ENCODE data around the gene RGS8.

Gene RGS8

GRCh38 chr1:182684116-182684828 is at the start of gene RGS8:
RGS8 (minus strand) TSS chr1:182684587; CDS start chr1:182669649, 14,938 bp downstream.
- Histone ChIP-seq H3K27ac (ENCODE audit: low read depth, low read length) (no peak within 1 kb of the TSS), H3K36me3 (ENCODE audit: control insufficient read depth, insufficient read depth, low read length) (no peaks in the 10 kb centered on the region), H3K9ac (ENCODE audit: low read length) (no peak within 1 kb of the TSS), H3K9me3 (ENCODE audit: control insufficient read depth, insufficient read depth, low read depth, low read length) (no peaks in the 10 kb centered on the region), H3K4me1 (ENCODE audit: control insufficient read depth, insufficient read depth, low read length) (no peaks in the 10 kb centered on the region; the same call in 1 of the 2 replicates), H3K27me3 (ENCODE audit: control insufficient read depth, insufficient read depth, low read length) (peaks cover 49% of the 10 kb centered on the region), H3K4me3 (ENCODE audit: low read depth, low read length) (no peak within 1 kb of the TSS)

DNA sequence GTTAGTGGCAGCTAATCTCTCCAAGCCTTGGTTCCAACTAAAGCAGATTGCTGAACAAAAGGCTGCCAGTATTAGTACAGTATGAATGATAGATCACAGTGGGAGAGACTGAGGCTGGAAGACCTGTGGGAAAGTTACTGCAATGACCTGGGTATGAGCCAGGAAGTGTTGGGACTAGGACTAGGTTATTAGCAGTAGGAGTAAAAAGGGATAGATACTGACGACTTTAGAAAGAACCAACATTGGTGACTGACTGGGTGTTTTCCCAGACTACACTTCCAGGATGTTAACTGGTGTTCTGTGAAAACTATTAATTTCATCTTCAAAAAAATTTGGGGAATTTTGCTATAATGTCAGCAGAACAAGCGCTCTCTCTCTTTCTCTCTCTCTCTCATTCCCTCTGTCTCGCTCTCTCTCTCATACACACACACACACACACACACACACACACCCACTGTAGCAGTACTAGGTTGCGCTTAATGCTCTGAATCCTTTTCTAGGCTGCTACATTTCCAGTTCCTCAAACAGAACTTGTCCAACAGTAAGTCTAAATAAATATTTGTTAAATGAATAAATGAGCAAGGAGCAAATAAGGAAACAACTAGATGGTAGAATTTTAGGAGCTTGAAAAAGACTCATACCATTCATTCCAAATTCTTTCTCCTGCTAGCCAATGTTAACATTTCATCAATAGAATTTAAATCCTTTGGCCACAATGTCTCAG is 47.6 kb upstream of the RGS8 start:
- Histone ChIP-seq H3K27me3 (ENCODE audit: control insufficient read depth, insufficient read depth, low read length) (no peaks in the 10 kb centered on the region), H3K4me1 (ENCODE audit: control insufficient read depth, insufficient read depth, low read length) (no peaks in the 10 kb centered on the region; the same call in 1 of the 2 replicates), H3K9ac (ENCODE audit: low read length) (no peak overlapping the region), H3K4me3 (ENCODE audit: low read depth, low read length) (no peak overlapping the region), H3K27ac (ENCODE audit: low read depth, low read length) (no peak overlapping the region), H3K36me3 (ENCODE audit: control insufficient read depth, insufficient read depth, low read length) (no peaks in the 10 kb centered on the region), H3K9me3 (ENCODE audit: control insufficient read depth, insufficient read depth, low read depth, low read length) (peaks cover 6% of the 10 kb centered on the region; the same call in 1 of the 2 replicates)

DNA sequence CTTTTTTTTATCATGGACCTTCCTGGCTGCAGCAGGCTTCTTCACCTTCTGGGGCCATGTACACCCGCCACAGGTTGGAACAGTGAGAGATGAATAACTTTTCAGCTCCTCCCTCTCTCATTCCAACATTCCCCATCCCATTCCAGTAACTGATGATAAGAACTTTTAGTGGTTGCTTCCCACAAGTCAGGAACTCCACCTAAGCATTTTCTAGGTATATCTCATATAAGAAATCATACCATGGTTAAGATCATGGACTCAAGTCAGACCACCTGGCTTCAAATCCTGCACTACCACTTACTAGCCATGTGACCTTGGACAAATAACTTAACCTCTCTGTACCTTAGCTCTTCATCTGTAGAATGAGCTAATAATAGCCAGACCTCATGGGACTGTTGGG is 42.5 kb upstream of the RGS8 start:
- Histone ChIP-seq H3K27me3 (ENCODE audit: control insufficient read depth, insufficient read depth, low read length) (no peaks in the 10 kb centered on the region), H3K36me3 (ENCODE audit: control insufficient read depth, insufficient read depth, low read length) (no peaks in the 10 kb centered on the region), H3K27ac (ENCODE audit: low read depth, low read length) (no peak overlapping the region), H3K9ac (ENCODE audit: low read length) (no peak overlapping the region), H3K9me3 (ENCODE audit: control insufficient read depth, insufficient read depth, low read depth, low read length) (no peaks in the 10 kb centered on the region), H3K4me3 (ENCODE audit: low read depth, low read length) (no peak overlapping the region), H3K4me1 (ENCODE audit: control insufficient read depth, insufficient read depth, low read length) (no peaks in the 10 kb centered on the region)

DNA sequence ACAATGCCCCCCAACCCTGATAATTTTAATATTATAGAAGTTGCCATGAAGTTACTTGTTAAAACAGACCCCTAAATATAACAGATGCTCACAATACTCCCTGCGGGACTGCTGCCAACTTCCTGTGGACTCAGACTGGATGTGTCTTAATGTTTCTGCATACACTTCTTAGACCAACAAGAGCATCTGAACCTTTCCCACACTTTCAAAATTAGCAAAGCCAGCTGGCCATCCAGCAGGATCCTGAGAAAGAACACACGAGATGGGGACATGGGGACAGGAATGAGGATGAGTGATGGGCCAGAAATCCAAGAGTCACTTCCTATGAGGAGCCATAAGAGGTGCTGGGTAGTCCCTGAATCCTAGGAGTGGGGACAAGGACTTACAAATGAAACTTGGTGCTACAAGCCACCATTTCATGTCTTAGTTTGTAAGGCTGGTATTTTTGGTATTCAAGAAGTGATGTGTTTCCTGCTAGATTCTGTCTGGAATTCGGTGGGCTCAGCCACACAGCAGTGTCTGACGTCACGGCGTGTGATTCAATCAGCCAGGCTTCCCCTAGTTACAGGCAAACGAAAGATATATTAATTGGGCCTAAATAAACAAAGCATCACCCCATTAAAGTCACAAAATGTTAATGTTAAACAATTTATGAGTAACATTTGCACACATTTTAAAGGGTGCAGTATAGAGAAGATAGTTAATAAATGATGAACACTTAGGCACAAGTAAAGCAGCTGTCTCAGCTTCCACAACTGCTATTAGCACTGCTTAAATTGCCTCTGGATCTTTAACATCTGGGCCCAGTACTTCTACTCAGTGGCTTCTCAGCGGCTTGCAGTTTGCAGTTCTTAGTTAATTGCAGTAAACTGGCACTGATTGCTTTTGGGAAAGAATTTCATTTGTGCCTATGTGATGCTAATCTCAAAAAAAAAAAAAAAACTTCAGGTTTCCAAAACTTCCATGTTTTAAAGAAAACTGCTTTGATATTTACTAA is 41.2 kb upstream of the RGS8 start:
- Histone ChIP-seq H3K4me3 (ENCODE audit: low read depth, low read length) (no peak overlapping the region), H3K9ac (ENCODE audit: low read length) (no peak overlapping the region), H3K36me3 (ENCODE audit: control insufficient read depth, insufficient read depth, low read length) (no peaks in the 10 kb centered on the region), H3K4me1 (ENCODE audit: control insufficient read depth, insufficient read depth, low read length) (no peaks in the 10 kb centered on the region), H3K9me3 (ENCODE audit: control insufficient read depth, insufficient read depth, low read depth, low read length) (no peaks in the 10 kb centered on the region), H3K27ac (ENCODE audit: low read depth, low read length) (no peak overlapping the region), H3K27me3 (ENCODE audit: control insufficient read depth, insufficient read depth, low read length) (no peaks in the 10 kb centered on the region)

- H3K4me1 ChIP-seq (ENCODE audit: control insufficient read depth, insufficient read depth, low read length): no peaks in the 10 kb centered on the region
- no peak overlapping the region for H3K4me3 ChIP-seq (ENCODE audit: low read depth, low read length)
- no peak overlapping the region for H3K9ac ChIP-seq (ENCODE audit: low read length)
- H3K9me3 ChIP-seq (ENCODE audit: control insufficient read depth, insufficient read depth, low read depth, low read length): no peaks in the 10 kb centered on the region
- no peaks in the 10 kb centered on the region for H3K27me3 ChIP-seq (ENCODE audit: control insufficient read depth, insufficient read depth, low read length)
- H3K27ac ChIP-seq (ENCODE audit: low read depth, low read length): no peak overlapping the region
- H3K36me3 ChIP-seq (ENCODE audit: control insufficient read depth, insufficient read depth, low read length): no peaks in the 10 kb centered on the region
Measured at GRCh38 chr1:182724215-182724614, 39.8 kb upstream of the RGS8 start.

GRCh38 chr1:182723200-182723599 is 38.8 kb upstream of the RGS8 start:
- Histone ChIP-seq H3K4me3 (ENCODE audit: low read depth, low read length) (no peak overlapping the region), H3K9me3 (ENCODE audit: control insufficient read depth, insufficient read depth, low read depth, low read length) (no peaks in the 10 kb centered on the region), H3K4me1 (ENCODE audit: control insufficient read depth, insufficient read depth, low read length) (no peaks in the 10 kb centered on the region), H3K27ac (ENCODE audit: low read depth, low read length) (no peak overlapping the region), H3K9ac (ENCODE audit: low read length) (no peak overlapping the region), H3K27me3 (ENCODE audit: control insufficient read depth, insufficient read depth, low read length) (no peaks in the 10 kb centered on the region), H3K36me3 (ENCODE audit: control insufficient read depth, insufficient read depth, low read length) (no peaks in the 10 kb centered on the region)

- Histone ChIP-seq H3K27me3 (ENCODE audit: control insufficient read depth, insufficient read depth, low read length) (no peaks in the 10 kb centered on the region), H3K9me3 (ENCODE audit: control insufficient read depth, insufficient read depth, low read depth, low read length) (no peaks in the 10 kb centered on the region), H3K4me3 (ENCODE audit: low read depth, low read length) (no peak overlapping the region), H3K36me3 (ENCODE audit: control insufficient read depth, insufficient read depth, low read length) (no peaks in the 10 kb centered on the region), H3K9ac (ENCODE audit: low read length) (no peak overlapping the region), H3K4me1 (ENCODE audit: control insufficient read depth, insufficient read depth, low read length) (peaks cover 9% of the 10 kb centered on the region), H3K27ac (ENCODE audit: low read depth, low read length) (no peak overlapping the region)
Measured at GRCh38 chr1:182721525-182721924, 37.1 kb upstream of the RGS8 start.

DNA sequence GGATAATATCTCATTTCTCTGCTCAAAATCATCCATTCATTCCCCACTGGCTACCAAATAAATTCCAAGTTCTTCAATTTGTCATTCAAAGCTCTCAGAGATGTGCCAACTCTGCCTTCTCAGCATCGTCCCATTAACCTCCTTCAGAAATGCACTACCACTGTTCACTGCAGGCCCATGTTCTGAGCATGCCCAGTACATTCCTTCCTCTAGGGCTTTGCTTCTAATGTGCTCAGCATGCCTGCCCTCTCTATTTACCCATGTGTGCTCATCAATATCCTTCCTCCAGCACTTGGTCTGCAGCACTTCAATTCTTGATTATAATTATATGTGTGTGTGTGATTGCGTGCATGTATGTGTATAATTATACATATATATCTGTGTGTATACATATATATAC is 36.1 kb upstream of the RGS8 start:
- Histone ChIP-seq H3K9ac (ENCODE audit: low read length) (no peak overlapping the region), H3K4me1 (ENCODE audit: control insufficient read depth, insufficient read depth, low read length) (peaks cover 9% of the 10 kb centered on the region), H3K36me3 (ENCODE audit: control insufficient read depth, insufficient read depth, low read length) (no peaks in the 10 kb centered on the region), H3K4me3 (ENCODE audit: low read depth, low read length) (no peak overlapping the region), H3K9me3 (ENCODE audit: control insufficient read depth, insufficient read depth, low read depth, low read length) (no peaks in the 10 kb centered on the region), H3K27ac (ENCODE audit: low read depth, low read length) (no peak overlapping the region), H3K27me3 (ENCODE audit: control insufficient read depth, insufficient read depth, low read length) (no peaks in the 10 kb centered on the region)

- Histone ChIP-seq H3K36me3 (ENCODE audit: control insufficient read depth, insufficient read depth, low read length) (no peaks in the 10 kb centered on the region), H3K9ac (ENCODE audit: low read length) (no peak overlapping the region), H3K4me1 (ENCODE audit: control insufficient read depth, insufficient read depth, low read length) (peaks cover 9% of the 10 kb centered on the region), H3K9me3 (ENCODE audit: control insufficient read depth, insufficient read depth, low read depth, low read length) (no peaks in the 10 kb centered on the region), H3K27ac (ENCODE audit: low read depth, low read length) (no peak overlapping the region), H3K27me3 (ENCODE audit: control insufficient read depth, insufficient read depth, low read length) (no peaks in the 10 kb centered on the region), H3K4me3 (ENCODE audit: low read depth, low read length) (no peak overlapping the region)
Measured at GRCh38 chr1:182719553-182719952, 35.2 kb upstream of the RGS8 start.

DNA sequence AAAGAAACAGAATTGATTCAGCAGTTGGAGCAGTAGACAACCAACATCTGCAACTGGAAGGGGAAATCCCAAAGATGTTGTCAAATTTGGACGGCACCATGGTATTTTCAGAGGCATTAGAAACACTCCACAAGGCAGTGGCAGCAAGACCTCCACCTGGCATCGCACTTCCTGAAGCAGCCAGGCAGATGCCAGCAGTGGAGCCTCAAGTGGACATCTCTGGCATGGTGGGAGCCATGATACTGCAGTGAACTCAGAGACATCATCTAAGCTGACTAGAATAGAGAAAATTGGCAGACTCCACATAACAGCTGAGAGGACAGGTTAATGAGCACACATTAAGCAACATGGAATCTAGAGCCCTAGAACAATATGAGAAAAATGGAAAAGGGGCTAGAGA is 33.9 kb upstream of the RGS8 start:
- no peaks in the 10 kb centered on the region for H3K27me3 ChIP-seq (ENCODE audit: control insufficient read depth, insufficient read depth, low read length)
- H3K9ac ChIP-seq (ENCODE audit: low read length): no peak overlapping the region
- no peak overlapping the region for H3K27ac ChIP-seq (ENCODE audit: low read depth, low read length)
- no peak overlapping the region for H3K4me3 ChIP-seq (ENCODE audit: low read depth, low read length)
- no peaks in the 10 kb centered on the region for H3K36me3 ChIP-seq (ENCODE audit: control insufficient read depth, insufficient read depth, low read length)
- peaks cover 9% of the 10 kb centered on the region for H3K4me1 ChIP-seq (ENCODE audit: control insufficient read depth, insufficient read depth, low read length)
- H3K9me3 ChIP-seq (ENCODE audit: control insufficient read depth, insufficient read depth, low read depth, low read length): no peaks in the 10 kb centered on the region
